Measurements from ENCODE around the gene ZNF182.

- no peak for TF ChIP-seq CTCF (IDR thresholded peaks at IDR 0.05 in 4 of 5, conservative IDR thresholded peaks at IDR 0.05 in 1 of 5)
- no peak for TF ChIP-seq POLR2A (IDR thresholded peaks at IDR 0.05)
Measured at GRCh38 chrX:47976254-47977151, 27.3 kb downstream of the ZNF182 start.

Data from gastrocnemius medialis (tissue), 4 donors.